MCF 10A (cell line): Measurements from ENCODE around the gene TNFRSF14. TPM values are rescaled to one million over a fixed set of nuclear protein-coding genes. Genes with fewer than 3 reads are reported as not detected.

Source experiments
- BruUV-seq: library from RNA; stranded (reverse); fragments of 400-500 nt; replicated peaks from 2 replicates; lab custom pipeline; 2021; lab: Mats Ljungman, UMichigan
- CTCF ChIA-PET: fragments of 300-600 bp; sonication (Branson Sonifier 250); formaldehyde crosslinking; extraction: SDS; loops from one replicate; lab custom pipeline; 2021; ENCODE audit warnings: antibody characterized with exemption, inconsistent platforms; lab: Yijun Ruan, JAX
- POLR2A ChIA-PET: fragments of 300-600, 350-650 bp; sonication (Branson Sonifier 250); formaldehyde crosslinking; extraction: SDS; loops from one replicate; lab custom pipeline; 2020; ENCODE audit warnings: antibody characterized with exemption, inconsistent platforms; lab: Yijun Ruan, JAX
- DNase-seq: peaks from one replicate; pipeline ENCODE4 v3.0.0-alpha.2; 2018; ENCODE audit not compliant: unreplicated experiment
- H3K27ac Mint-ChIP-seq: one replicate; pipeline ENCODE4 v1.8.0; 2022; ENCODE audit warnings: mild to moderate bottlenecking, low read depth, mixed read lengths; ENCODE audit not compliant: unreplicated experiment
- H3K27me3 Mint-ChIP-seq: one replicate; pipeline ENCODE4 v1.8.0; 2022; ENCODE audit warnings: mixed read lengths; ENCODE audit not compliant: insufficient read depth, unreplicated experiment
- H3K36me3 Mint-ChIP-seq: one replicate; pipeline ENCODE4 v1.8.0; 2022; ENCODE audit warnings: mild to moderate bottlenecking, moderate library complexity, mixed read lengths; ENCODE audit not compliant: insufficient read depth, unreplicated experiment
- H3K4me1 Mint-ChIP-seq: one replicate; pipeline ENCODE4 v1.8.0; 2022; ENCODE audit warnings: mixed read lengths; ENCODE audit not compliant: insufficient read depth, unreplicated experiment
- H3K4me3 Mint-ChIP-seq: one replicate; pipeline ENCODE4 v1.8.0; 2022; ENCODE audit warnings: mild to moderate bottlenecking, moderate library complexity, mixed read lengths; ENCODE audit not compliant: unreplicated experiment
- H3K9me3 Mint-ChIP-seq: one replicate; pipeline ENCODE4 v1.8.0; 2022; ENCODE audit warnings: mixed read lengths; ENCODE audit not compliant: unreplicated experiment
- CTCF ChIP-seq: fragments of 200-600 bp; IDR thresholded peaks from one replicate; pipeline ENCODE4 v1.8.0; 2022; ENCODE audit warnings: antibody characterized with exemption, mild to moderate bottlenecking; ENCODE audit not compliant: unreplicated experiment
- intact Hi-C: fragments of 100-400 bp; cut with micrococcal nuclease; formaldehyde crosslinking; loops from 2 replicates; pipeline ENCODE4 v1.14.1; 2022
- total RNA-seq: library from RNA; stranded (reverse); gene quantifications from 2 replicates; pipeline ENCODE4 v1.2.3, GENCODE V29; 2022

TNFRSF14 gene
- total RNA-seq, 1 experiment from 2014 or later, result 4.6 TPM

GRCh38 chr1:2523191-2523890 lies 32.8 kb upstream of the TNFRSF14 start:
- CTCF ChIA-PET, result interaction anchor here (1.0 kb wide), 1 partner anchor 98 kb away, joined by 3 read pairs; no protein-coding TSS in a partner anchor
- Mint-ChIP-seq H3K27me3 (no peaks in the 10 kb centered on the region), H3K4me1 (peaks cover 25% of the 10 kb centered on the region), H3K27ac (no peak overlapping the region), H3K9me3 (no peaks in the 10 kb centered on the region), H3K4me3 (no peak overlapping the region), H3K36me3 (peaks cover 37% of the 10 kb centered on the region)
- TF ChIP-seq CTCF, result no peak
- POLR2A ChIA-PET, result interaction anchor here (1.2 kb wide), 1 partner anchor 11 kb away, joined by 3 read pairs; no protein-coding TSS in a partner anchor
- intact Hi-C loops, result no loop called here
- no peak for DNase-seq
- no TSS peak for BruUV-seq

GRCh38 chr1:2523891-2524609 lies 32.1 kb upstream of the TNFRSF14 start:
- H3K36me3 Mint-ChIP-seq, result peaks cover 30% of the 10 kb centered on the region
- intact Hi-C loops, result no loop called here
- H3K4me1 Mint-ChIP-seq, result peaks cover 25% of the 10 kb centered on the region
- H3K27me3 Mint-ChIP-seq, result no peaks in the 10 kb centered on the region
- H3K27ac Mint-ChIP-seq, result no peak overlapping the region
- H3K9me3 Mint-ChIP-seq, result no peaks in the 10 kb centered on the region
- ChIA-PET POLR2A (interaction anchor here (0.7 to 3.6 kb wide), 4 partner anchors 11 to 1272 kb away, joined by 3 to 36 read pairs (median 3); partner anchors contain the start of gene LRRC47), CTCF (interaction anchor here (1.0 to 2.1 kb wide), 2 partner anchors 23 to 98 kb away, joined by 3 to 16 read pairs; no protein-coding TSS in a partner anchor)
- peak overlapping the region; percentile 81 for H3K4me3 Mint-ChIP-seq
- BruUV-seq, result no TSS peak
- no peak for TF ChIP-seq CTCF
- DNase-seq, result no peak

GRCh38 chr1:2525572-2525919 lies 30.6 kb upstream of the TNFRSF14 start:
- ChIA-PET POLR2A (interaction anchor here (0.6 to 3.6 kb wide), 10 partner anchors 10 to 134 kb away, joined by 3 to 36 read pairs (median 6); partner anchors contain the start of genes MORN1, PEX10 and RER1), CTCF (interaction anchor here (0.6 to 2.1 kb wide), 3 partner anchors 22 to 900 kb away, joined by 3 to 16 read pairs (median 5); no protein-coding TSS in a partner anchor)
- no TSS peak for BruUV-seq
- Mint-ChIP-seq H3K36me3 (peaks cover 21% of the 10 kb centered on the region), H3K4me3 (peak overlapping the region; percentile 81), H3K27me3 (no peaks in the 10 kb centered on the region), H3K27ac (peak overlapping the region; percentile 92), H3K9me3 (no peaks in the 10 kb centered on the region), H3K4me1 (peaks cover 25% of the 10 kb centered on the region)
- TF ChIP-seq CTCF, result no peak
- DNase-seq, result no peak
- intact Hi-C loops, result no loop called here
